WTC11 (cell line): Measurements from ENCODE around the gene CCDC6. TPM values are rescaled to one million over a fixed set of nuclear protein-coding genes. Genes with fewer than 3 reads are reported as not detected.

Experiments used
- ATAC-seq: fragments of 200-7000 bp; cut with Tn5 transposase; 2 replicates; pipeline ENCODE4 v1.10.0; 2021; ENCODE audit warnings: mild to moderate bottlenecking, moderate library complexity
- CTCF ChIA-PET: fragments of 300-600 bp; sonication (Branson Sonifier 250); formaldehyde crosslinking; loops from one replicate; lab custom pipeline; 2021; ENCODE audit warnings: antibody characterized with exemption; lab: Charles Lee
- POLR2A ChIA-PET: fragments of 350-600 bp; sonication (Branson Sonifier 250); formaldehyde crosslinking; loops from one replicate; lab custom pipeline; 2021; ENCODE audit warnings: antibody characterized with exemption; lab: Charles Lee
- DNase-seq: peaks from one replicate; pipeline ENCODE4 v3.0.0; 2021; ENCODE audit warnings: low spot score
- H3K27ac Mint-ChIP-seq: 2 replicates; pipeline ENCODE4 v1.8.0; 2021; ENCODE audit warnings: mixed read lengths
- H3K27me3 Mint-ChIP-seq: 2 replicates; pipeline ENCODE4 v1.8.0; 2021; ENCODE audit warnings: low read depth, mild to moderate bottlenecking, moderate library complexity, mixed read lengths
- H3K36me3 Mint-ChIP-seq: 2 replicates; pipeline ENCODE4 v1.8.0; 2021; ENCODE audit warnings: mixed read lengths
- H3K4me1 Mint-ChIP-seq: 2 replicates; pipeline ENCODE4 v1.8.0; 2022; ENCODE audit warnings: mixed read lengths
- H3K4me3 Mint-ChIP-seq: 2 replicates; pipeline ENCODE4 v1.8.0; 2021; ENCODE audit warnings: mild to moderate bottlenecking, moderate library complexity, mixed read lengths
- H3K9me3 Mint-ChIP-seq: 2 replicates; pipeline ENCODE4 v1.8.0; 2021; ENCODE audit warnings: mixed read lengths
- AR ChIP-seq: fragments of 250-450 bp; sonication (Bioruptor Pico); IDR thresholded peaks from 2 replicates; pipeline ENCODE4 v1.9.0; 2021; ENCODE audit warnings: mild to moderate bottlenecking
- ATF6 ChIP-seq: sonication (generic); formaldehyde crosslinking; IDR thresholded peaks from 2 replicates; pipeline ENCODE4 v1.8.1; 2023; ENCODE audit warnings: mild to moderate bottlenecking, missing genetic modification reagents
- CTCF ChIP-seq: fragments of 200-600 bp; IDR thresholded peaks from 2 replicates; pipeline ENCODE4 v1.8.0; 2022; ENCODE audit warnings: antibody characterized with exemption
- E2F5 ChIP-seq: sonication (generic); formaldehyde crosslinking; IDR thresholded peaks from 2 replicates; pipeline ENCODE4 v1.8.1; 2022; ENCODE audit warnings: mild to moderate bottlenecking, moderate library complexity, missing genetic modification reagents
- EMX1 ChIP-seq: fragments of 250-450 bp; sonication (Bioruptor Pico); IDR thresholded peaks from 2 replicates; pipeline ENCODE4 v1.8.0; 2021; ENCODE audit warnings: mild to moderate bottlenecking
- FOXK1 ChIP-seq: sonication (generic); formaldehyde crosslinking; IDR thresholded peaks from 2 replicates; pipeline ENCODE4 v1.8.0; 2022; ENCODE audit warnings: mild to moderate bottlenecking, moderate library complexity, missing genetic modification reagents
- GTF2I ChIP-seq: fragments of 250-450 bp; sonication (Bioruptor Pico); conservative IDR thresholded peaks from 2 replicates; pipeline ENCODE4 v1.4.0; 2021; ENCODE audit warnings: mild to moderate bottlenecking
- IRF1 ChIP-seq: sonication (generic); formaldehyde crosslinking; IDR thresholded peaks from 2 replicates; pipeline ENCODE4 v1.8.0; 2023; ENCODE audit warnings: missing genetic modification reagents
- IRF2 ChIP-seq: sonication (generic); formaldehyde crosslinking; IDR thresholded peaks from 2 replicates; pipeline ENCODE4 v1.8.0; 2022; ENCODE audit warnings: low read depth, missing genetic modification reagents, borderline replicate concordance
- NFE2L1 ChIP-seq: sonication (generic); formaldehyde crosslinking; IDR thresholded peaks from 2 replicates; pipeline ENCODE4 v1.8.1; 2023; ENCODE audit warnings: missing genetic modification reagents
- SOX15 ChIP-seq: fragments of 250-450 bp; sonication (Bioruptor Pico); IDR thresholded peaks from 2 replicates; pipeline ENCODE4 v1.9.0; 2021; ENCODE audit warnings: mild to moderate bottlenecking
- TEAD1 ChIP-seq: sonication (generic); formaldehyde crosslinking; IDR thresholded peaks from 2 replicates; pipeline ENCODE4 v1.8.0; 2022; ENCODE audit warnings: mild to moderate bottlenecking, missing genetic modification reagents
- TEAD4 ChIP-seq: sonication (generic); formaldehyde crosslinking; IDR thresholded peaks from 2 replicates; pipeline ENCODE4 v1.8.0; 2022; ENCODE audit warnings: mild to moderate bottlenecking, missing genetic modification reagents
- USF1 ChIP-seq: sonication (generic); formaldehyde crosslinking; IDR thresholded peaks from 2 replicates; pipeline ENCODE4 v1.8.0; 2022; ENCODE audit warnings: mild to moderate bottlenecking, missing genetic modification reagents
- ZNF423 ChIP-seq: fragments of 250-450 bp; sonication (Bioruptor Pico); IDR thresholded peaks from 2 replicates; pipeline ENCODE4 v2.1.2; 2022; ENCODE audit warnings: mild to moderate bottlenecking, moderate library complexity
- ZNF671 ChIP-seq: fragments of 250-450 bp; sonication (Bioruptor Pico); IDR thresholded peaks from 2 replicates; pipeline ENCODE4 v1.8.0; 2021; ENCODE audit warnings: mild to moderate bottlenecking
- total RNA-seq: library from RNA; stranded (reverse); gene quantifications from 3 replicates; pipeline ENCODE4 v1.2.3, GENCODE V29; 2021

CCDC6 gene
- total RNA-seq, 1 experiment from 2014 or later, result 55.2 TPM

- no peak for ATAC-seq
- no peak for DNase-seq
- ChIA-PET CTCF (interaction anchor here (1.2 to 1.9 kb wide), 3 partner anchors 21 to 183 kb away, joined by 4 to 12 read pairs (median 9); no protein-coding TSS in a partner anchor), POLR2A (no interaction called here)
- H3K27ac Mint-ChIP-seq, result no peak overlapping the region
- peaks cover 9% of the 10 kb centered on the region for H3K9me3 Mint-ChIP-seq
- TF ChIP-seq SOX15 (CRISPR knock-in tag) (no peak), IRF1 (CRISPR knock-in tag) (no peak), TEAD1 (CRISPR knock-in tag) (0 out of 2 replicates have a peak, but pooled peaks have one; percentile 7), CTCF (0 out of 2 replicates have a peak, but pooled peaks have one; percentile 10), IRF2 (CRISPR knock-in tag) (no peak), TEAD4 (CRISPR knock-in tag) (no peak), ATF6 (CRISPR knock-in tag) (no peak), E2F5 (CRISPR knock-in tag) (no peak), EMX1 (CRISPR knock-in tag) (no peak), GTF2I (no peak)
- peaks cover 71% of the 10 kb centered on the region for H3K36me3 Mint-ChIP-seq
- H3K4me1 Mint-ChIP-seq, result peaks cover 22% of the 10 kb centered on the region
- no peak overlapping the region for H3K4me3 Mint-ChIP-seq
- no peaks in the 10 kb centered on the region; the same call in 1 of the 2 replicates for H3K27me3 Mint-ChIP-seq
Measured at GRCh38 chr10:59809644-59809974, 96.7 kb downstream of the CCDC6 start.

GRCh38 chr10:59808896-59809643 lies 97.3 kb downstream of the CCDC6 start:
- H3K4me1 Mint-ChIP-seq, result peaks cover 22% of the 10 kb centered on the region
- H3K9me3 Mint-ChIP-seq, result peaks cover 9% of the 10 kb centered on the region
- DNase-seq, result peak; percentile 74
- H3K36me3 Mint-ChIP-seq, result peaks cover 76% of the 10 kb centered on the region
- no peak overlapping the region for H3K4me3 Mint-ChIP-seq
- ChIA-PET POLR2A (no interaction called here), CTCF (interaction anchor here (1.2 to 1.9 kb wide), 3 partner anchors 22 to 183 kb away, joined by 4 to 12 read pairs (median 9); no protein-coding TSS in a partner anchor)
- ATAC-seq, result peak; percentile 76
- no peaks in the 10 kb centered on the region; the same call in 1 of the 2 replicates for H3K27me3 Mint-ChIP-seq
- TF ChIP-seq NFE2L1 (CRISPR knock-in tag) (no peak), ZNF671 (CRISPR knock-in tag) (no peak), AR (CRISPR knock-in tag) (no peak), CTCF (peak; percentile 62), FOXK1 (no peak), USF1 (CRISPR knock-in tag) (peak; percentile 28; the same call in 1 of the 2 replicates), ZNF423 (CRISPR knock-in tag) (peak; percentile 91), TEAD1 (CRISPR knock-in tag) (0 out of 2 replicates have a peak, but pooled peaks have one; percentile 29)
- H3K27ac Mint-ChIP-seq, result no peak overlapping the region
